ENCODE data around the gene DCTD.

- TF ChIP-seq CTCF (conservative IDR thresholded peaks at IDR 0.05; ENCODE audit: low read depth in 2 of 2): no peak
- no peak for TF ChIP-seq POLR2AphosphoS5 (IDR thresholded peaks at IDR 0.05; ENCODE audit: low read depth)
- TF ChIP-seq STAT1 (IDR thresholded peaks at IDR 0.05; ENCODE audit: unreplicated experiment): no peak
- TF ChIP-seq EZH2 (IDR thresholded peaks at IDR 0.05; ENCODE audit: low read depth, unreplicated experiment): no peak
Measured at GRCh38 chr4:182863501-182863900, 53.7 kb downstream of the DCTD start.
